Stimulated activated CD4-positive, alpha-beta T cell treated with anti-CD3 and anti-CD28 coated beads, Interleukin-12 subunit alpha, Interleukin-12 subunit beta, amount 100 ng/mL, for 48 hours (primary cell): ENCODE data around the gene TOP3A.

Experiments
- DNase-seq, 3 donors: peaks; one replicate each; pipeline ENCODE4 v3.0.0-alpha.2; 2020; ENCODE audit warnings: low read depth in 2 of 3, low spot score in 1 of 3

The TOP3A gene

DNA sequence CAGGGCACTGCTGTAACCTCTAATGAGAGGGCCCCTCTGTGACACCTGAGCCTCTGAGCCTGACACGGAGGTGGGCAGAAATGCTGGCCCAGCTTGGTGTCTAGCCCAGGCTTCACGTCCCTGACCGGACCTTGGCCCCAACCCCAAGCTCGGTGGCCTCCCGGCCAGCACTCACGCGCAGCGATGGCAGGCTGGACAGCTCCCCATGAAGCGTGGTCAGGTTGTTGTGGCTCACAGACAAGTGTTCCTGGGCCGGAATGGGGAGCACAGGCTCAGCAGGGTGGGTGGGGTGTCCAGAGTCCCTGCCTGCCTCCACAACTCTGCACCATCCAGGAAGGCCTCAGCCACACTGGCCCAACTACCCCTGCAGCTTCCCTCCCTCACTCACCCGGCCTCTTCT, 58.4 kb downstream of the TOP3A start:
- DNase-seq, result no peak

GRCh38 chr17:18254888-18255649, 59.7 kb downstream of the TOP3A start:
- DNase-seq, result no peak

DNA sequence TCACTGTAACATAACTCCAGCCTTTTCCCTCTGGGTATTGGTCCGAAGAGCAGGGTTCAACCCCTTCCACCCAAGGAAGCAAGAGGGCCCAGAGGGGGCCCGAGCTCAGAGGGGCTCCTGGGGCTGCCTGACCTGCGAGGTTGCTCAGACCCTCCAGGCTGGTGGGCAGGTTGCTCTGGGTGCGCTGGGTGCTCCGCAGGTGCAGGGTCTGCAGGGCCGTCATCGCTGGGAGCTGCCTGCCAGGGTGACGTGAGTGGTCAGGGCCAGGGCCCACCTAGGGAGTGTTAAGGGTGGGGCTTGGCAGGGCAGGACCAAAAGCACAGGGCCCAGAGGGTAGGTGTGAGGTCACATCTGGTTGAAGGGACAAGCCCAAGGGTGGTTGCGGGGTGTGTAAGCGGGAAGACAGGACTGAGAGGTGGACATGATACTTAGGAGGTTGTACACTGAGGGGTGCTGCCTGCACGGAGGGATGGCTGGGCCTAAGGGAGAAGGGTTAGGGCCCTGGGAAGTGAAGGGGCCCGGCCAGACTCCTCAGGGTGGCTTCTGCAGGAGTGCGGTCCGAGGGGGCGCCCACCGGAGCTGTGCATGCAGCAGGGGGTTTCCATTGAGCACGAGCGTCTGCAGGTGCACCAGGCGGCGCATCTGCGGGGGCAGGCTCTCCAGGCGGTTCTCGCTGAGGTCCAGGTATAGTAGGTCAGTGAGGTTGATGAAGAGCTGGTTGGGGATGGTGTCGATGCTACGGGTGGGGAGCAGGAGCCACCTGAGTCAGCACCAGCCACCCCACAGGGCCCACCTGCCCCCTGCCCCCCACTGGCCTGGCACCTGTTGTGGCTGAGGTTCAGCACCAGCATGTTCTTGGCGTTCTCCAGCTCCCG, 60.6 kb downstream of the TOP3A start:
- DNase-seq, result no peak

- DNase-seq, result no peak
These were observed 61.5 kb downstream of the TOP3A start for GRCh38 chr17:18253187-18253884.

DNA sequence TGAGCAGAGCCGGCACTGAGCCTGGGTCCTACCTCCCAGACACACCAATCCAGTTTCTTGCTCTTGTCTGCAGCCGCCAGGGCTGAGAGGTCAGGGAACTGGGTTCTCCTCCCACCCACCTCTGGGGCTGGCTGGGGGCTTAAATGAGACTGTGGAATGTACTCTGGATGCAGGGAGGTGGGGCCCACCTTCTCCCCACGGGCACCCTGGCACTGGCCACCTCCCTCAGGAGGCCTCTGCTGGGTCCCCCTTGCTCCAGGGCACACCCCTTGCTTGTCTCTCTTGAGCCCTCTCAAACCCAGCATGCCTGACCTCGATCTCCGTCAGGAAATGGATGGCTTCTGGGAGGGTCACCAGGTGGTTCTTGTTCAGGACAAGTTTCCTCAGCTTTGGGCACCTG, 62.6 kb downstream of the TOP3A start:
- DNase-seq, result no peak

- no peak for DNase-seq
These were observed 63.6 kb downstream of the TOP3A start for GRCh38 chr17:18251204-18251603.

GRCh38 chr17:18250708-18251107, 64.1 kb downstream of the TOP3A start:
- DNase-seq, result no peak

DNA sequence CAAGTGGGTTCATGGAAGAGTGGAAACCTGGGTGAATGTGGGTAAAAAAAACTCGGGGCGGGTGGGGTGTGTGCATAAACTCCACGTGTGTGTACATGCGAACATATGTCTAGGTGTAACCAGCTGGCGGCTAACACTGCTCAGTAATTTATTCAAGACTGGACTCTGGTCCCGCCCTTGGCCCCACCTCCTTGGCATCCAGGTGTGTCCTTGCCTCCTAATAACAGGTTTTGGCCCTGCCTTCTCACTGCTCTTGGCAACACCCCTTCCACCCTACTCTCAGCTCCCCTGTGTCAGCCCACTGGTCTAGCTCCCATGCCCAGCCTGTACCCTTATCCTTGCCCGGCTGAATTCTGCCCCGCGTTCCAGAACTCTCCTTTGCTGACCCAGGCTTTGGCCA, 64.5 kb downstream of the TOP3A start:
- no peak for DNase-seq

DNA sequence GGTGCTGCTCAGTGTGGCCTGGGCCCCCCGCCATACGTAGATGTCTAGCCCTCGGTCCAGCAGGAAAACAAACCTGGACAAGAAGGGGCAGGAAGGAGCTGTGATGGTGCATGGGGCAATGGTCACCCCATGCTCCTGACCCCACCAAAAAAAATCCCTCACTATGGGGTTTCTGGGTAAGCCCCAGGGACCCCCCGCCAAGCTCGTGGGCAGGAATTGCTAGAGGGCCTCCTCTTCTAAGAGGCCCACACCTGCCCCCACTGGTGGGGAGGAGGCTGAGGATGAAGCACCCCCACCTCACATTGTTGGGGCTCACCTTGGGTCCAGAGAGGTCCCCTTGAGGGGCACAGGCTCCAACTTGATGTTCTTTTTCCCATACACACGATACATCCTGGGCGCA, 66.0 kb downstream of the TOP3A start:
- DNase-seq, result no peak

- peak in 2 of 3 donors; percentile 42 to 68 for DNase-seq
These were observed 66.5 kb downstream of the TOP3A start for GRCh38 chr17:18248300-18248731.

GRCh38 chr17:18247613-18248001, 67.2 kb downstream of the TOP3A start:
- DNase-seq, result no peak

DNA sequence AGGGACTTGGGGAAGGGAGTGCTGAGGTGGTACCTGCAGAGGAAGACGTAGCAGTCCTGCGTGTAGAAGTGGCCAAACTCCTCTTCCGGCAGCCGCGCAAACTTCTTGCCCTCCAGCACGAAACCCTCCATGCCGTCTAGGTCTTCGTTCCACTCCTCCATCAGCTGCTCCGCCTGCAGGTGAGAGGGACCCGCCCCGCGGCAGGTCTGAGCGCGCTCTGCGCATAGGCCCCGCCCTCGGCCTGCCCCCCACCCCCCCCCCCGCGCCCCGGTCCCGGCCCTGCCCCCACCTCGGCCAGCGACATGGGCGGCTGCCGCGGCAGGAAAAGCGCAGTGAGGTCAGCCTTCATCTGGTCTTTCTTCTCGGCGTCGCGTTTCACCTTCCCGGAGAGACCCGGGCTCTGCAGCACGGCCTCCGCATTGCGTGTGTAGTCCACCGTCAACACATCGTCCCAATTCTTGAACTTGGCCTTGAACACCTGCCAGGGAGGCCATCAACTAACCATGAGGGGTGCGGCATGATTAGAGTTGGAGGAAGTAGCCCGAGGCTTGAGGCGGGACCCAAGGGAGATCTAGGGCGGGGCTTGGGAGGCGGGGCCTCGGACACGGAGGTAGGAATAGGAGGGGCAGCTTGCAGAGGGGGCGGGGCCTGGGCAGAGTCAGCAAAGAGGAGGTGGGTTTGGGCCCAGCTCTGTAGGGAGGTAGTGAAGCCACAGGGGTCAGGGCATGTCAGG, 67.7 kb downstream of the TOP3A start:
- DNase-seq, result peak in 2 of 3 donors; percentile 39 to 45

- no peak for DNase-seq
These were observed 68.6 kb downstream of the TOP3A start for GRCh38 chr17:18246109-18246725.

DNA sequence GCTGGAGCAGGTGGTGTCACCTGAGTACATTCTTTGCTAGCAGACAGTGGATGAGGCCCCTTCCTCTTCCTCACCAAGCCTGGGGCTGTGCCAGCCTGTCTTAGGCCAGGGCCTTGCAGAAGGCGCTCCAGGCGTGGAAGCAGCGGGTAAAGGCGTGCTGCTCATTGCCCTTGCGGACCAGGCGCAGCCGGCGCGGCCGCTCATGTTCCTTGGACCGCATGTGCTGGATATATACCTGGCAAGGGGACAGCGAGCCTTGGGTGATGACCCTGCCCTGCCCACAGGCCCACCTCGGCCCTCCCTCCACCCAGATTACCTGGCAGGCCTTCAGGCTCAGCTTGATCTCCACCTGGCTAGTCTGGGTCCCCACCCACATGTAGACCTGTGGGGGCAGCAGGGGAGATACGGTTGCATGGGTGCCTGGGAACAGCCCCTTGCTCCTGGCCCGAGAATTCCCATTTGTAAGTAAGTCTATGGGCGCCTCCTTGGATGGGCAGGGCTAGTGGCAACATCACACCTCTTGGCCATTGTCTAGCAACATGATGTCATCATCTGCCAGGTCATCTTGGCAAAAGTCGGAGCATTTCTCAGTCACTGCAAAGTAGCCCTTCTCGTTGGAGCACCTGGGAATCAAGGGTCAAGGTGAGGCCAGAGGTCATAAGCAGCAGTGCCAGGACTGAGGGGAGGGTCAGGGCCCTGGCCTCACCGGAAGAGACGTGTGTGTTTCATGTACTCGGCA, 69.6 kb downstream of the TOP3A start:
- no peak for DNase-seq

DNA sequence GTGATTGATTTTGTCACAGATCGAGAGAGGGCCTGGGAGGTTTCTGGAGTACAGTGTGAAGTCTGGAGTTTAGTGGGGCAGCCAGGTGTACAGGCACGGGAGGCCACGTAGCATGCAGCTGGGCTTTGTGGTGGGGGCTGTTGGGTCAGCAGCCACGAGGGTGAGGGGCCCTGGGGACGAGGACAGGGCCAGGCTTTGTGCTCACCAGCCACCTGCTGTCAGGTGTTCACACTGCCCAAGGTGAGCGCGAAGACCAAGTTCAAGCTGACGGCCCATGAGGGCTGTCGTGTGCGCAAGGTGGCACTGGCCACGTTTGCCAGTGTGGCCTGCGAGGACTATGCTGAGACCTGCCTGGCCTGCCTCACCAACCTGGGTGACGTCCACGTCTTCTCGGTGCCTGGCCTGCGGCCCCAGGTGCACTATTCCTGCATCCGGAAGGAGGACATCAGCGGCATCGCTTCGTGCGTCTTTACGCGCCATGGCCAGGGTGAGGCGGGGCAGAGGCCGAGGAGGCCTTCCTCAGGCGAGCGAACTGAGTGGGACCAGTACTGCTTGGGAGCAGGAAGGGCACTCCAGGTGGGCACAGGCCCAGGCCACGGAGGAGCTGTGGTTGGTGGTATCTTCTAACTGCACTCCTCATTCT, 73.4 kb downstream of the TOP3A start:
- DNase-seq, result no peak

GRCh38 chr17:18240449-18240848, 74.3 kb downstream of the TOP3A start:
- no peak for DNase-seq

GRCh38 chr17:18238299-18238698, 76.5 kb downstream of the TOP3A start:
- no peak for DNase-seq

DNA sequence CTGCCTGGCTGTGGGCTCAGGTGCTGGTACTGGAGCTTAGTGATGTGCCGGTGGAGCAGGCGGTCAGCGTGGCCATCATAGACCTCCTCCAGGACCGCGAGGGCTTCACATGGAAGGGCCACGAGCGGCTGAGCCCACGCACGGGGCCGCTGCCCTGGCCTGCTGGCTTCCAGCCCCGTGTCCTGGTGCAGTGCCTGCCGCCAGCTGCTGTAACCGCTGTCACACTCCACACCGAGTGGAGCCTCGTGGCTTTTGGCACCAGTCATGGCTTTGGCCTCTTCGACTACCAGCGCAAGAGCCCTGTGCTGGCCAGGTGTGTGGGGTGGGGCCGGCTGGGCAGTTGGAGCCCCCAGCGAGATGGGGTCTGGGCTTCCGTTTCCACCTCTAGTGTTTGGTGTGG, 77.3 kb downstream of the TOP3A start:
- DNase-seq, result no peak

DNA sequence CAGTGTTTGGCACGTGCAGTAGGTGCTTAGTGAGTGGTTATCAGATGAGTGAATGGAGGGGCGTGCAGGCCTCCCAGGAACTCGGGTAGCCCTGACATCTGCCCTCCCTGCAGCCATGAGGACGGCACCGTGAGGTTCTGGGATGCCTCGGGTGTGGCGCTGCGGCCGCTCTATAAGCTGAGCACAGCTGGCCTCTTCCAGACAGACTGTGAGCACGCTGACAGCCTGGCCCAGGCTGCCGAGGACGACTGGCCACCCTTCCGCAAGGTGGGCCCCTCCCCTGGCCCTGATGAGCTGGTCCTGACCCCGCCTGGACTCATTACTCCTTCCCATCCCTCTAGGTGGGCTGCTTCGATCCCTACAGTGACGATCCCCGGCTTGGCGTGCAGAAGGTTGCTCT, 78.3 kb downstream of the TOP3A start:
- no peak for DNase-seq
